Osteocyte (in vitro differentiated cells): ENCODE measurements around the gene SBK3. TPM values are rescaled to one million over a fixed set of nuclear protein-coding genes. Genes with fewer than 3 reads are reported as not detected.
"Not testable (repeated sequence)": the region's sequence is repeated elsewhere in the genome, so short reads cannot be mapped to it uniquely, and the experiment has no call there.

Experiments used
- DNase-seq: peaks from one replicate; pipeline ENCODE4 v3.0.0; 2021; ENCODE audit warnings: mixed read lengths; ENCODE audit not compliant: unreplicated experiment; ENCODE audit errors: extremely low spot score
- H3K27ac Mint-ChIP-seq: one replicate; pipeline ENCODE4 v1.8.0; 2021; ENCODE audit warnings: mild to moderate bottlenecking, mixed read lengths; ENCODE audit not compliant: unreplicated experiment
- H3K27me3 Mint-ChIP-seq: one replicate; pipeline ENCODE4 v1.8.0; 2021; ENCODE audit warnings: mixed read lengths; ENCODE audit not compliant: unreplicated experiment
- H3K36me3 Mint-ChIP-seq: one replicate; pipeline ENCODE4 v1.8.0; 2021; ENCODE audit warnings: mixed read lengths; ENCODE audit not compliant: unreplicated experiment
- H3K4me1 Mint-ChIP-seq: one replicate; pipeline ENCODE4 v1.8.0; 2021; ENCODE audit warnings: mixed read lengths; ENCODE audit not compliant: unreplicated experiment
- H3K4me3 Mint-ChIP-seq: one replicate; pipeline ENCODE4 v1.8.0; 2021; ENCODE audit warnings: mild to moderate bottlenecking, moderate library complexity, mixed read lengths; ENCODE audit not compliant: unreplicated experiment
- H3K9me3 Mint-ChIP-seq: one replicate; pipeline ENCODE4 v1.8.0; 2021; ENCODE audit warnings: mixed read lengths; ENCODE audit not compliant: unreplicated experiment
- total RNA-seq: library from RNA; stranded (reverse); gene quantifications from 2 replicates; pipeline ENCODE4 v1.2.1, GENCODE V29; 2021
- TF ChIP-seq, protein P1 (sequence below): fragments of 200-600 bp; sonication (generic); IDR thresholded peaks from 2 replicates; pipeline ENCODE4 v1.5.0; 2021; ENCODE audit warnings: antibody characterized with exemption, mild to moderate bottlenecking, moderate library complexity

SBK3 gene
- total RNA-seq, 1 donor from 2014 or later: not detected

DNA sequence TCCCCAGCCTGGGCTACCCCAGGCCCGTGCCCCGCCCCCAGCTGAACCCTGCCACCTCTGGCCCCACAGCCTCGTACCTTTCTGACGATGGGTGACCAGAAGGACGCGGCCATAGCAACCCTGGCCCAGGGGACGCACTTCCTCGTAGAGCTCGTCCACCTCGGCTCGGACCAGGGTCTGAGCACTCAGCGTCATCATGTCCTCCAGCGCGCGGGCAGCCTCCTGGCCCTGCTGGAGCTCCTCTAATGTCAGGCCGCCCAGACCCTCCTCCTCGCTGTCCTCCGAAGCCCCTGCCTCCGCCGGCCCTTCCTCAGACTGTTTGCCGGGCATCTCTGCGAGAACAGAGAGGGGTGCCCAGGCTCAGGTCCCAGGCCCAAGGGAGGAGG, 9.4 kb downstream of the SBK3 start:
- Mint-ChIP-seq H3K9me3 (no peaks in the 10 kb centered on the region), H3K4me1 (peaks cover 5% of the 10 kb centered on the region), H3K4me3 (no peak overlapping the region), H3K27ac (no peak overlapping the region), H3K27me3 (no peaks in the 10 kb centered on the region), H3K36me3 (no peaks in the 10 kb centered on the region)
- no peak for DNase-seq
- TF ChIP-seq, protein P1, sequence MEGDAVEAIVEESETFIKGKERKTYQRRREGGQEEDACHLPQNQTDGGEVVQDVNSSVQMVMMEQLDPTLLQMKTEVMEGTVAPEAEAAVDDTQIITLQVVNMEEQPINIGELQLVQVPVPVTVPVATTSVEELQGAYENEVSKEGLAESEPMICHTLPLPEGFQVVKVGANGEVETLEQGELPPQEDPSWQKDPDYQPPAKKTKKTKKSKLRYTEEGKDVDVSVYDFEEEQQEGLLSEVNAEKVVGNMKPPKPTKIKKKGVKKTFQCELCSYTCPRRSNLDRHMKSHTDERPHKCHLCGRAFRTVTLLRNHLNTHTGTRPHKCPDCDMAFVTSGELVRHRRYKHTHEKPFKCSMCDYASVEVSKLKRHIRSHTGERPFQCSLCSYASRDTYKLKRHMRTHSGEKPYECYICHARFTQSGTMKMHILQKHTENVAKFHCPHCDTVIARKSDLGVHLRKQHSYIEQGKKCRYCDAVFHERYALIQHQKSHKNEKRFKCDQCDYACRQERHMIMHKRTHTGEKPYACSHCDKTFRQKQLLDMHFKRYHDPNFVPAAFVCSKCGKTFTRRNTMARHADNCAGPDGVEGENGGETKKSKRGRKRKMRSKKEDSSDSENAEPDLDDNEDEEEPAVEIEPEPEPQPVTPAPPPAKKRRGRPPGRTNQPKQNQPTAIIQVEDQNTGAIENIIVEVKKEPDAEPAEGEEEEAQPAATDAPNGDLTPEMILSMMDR: no peak

DNA sequence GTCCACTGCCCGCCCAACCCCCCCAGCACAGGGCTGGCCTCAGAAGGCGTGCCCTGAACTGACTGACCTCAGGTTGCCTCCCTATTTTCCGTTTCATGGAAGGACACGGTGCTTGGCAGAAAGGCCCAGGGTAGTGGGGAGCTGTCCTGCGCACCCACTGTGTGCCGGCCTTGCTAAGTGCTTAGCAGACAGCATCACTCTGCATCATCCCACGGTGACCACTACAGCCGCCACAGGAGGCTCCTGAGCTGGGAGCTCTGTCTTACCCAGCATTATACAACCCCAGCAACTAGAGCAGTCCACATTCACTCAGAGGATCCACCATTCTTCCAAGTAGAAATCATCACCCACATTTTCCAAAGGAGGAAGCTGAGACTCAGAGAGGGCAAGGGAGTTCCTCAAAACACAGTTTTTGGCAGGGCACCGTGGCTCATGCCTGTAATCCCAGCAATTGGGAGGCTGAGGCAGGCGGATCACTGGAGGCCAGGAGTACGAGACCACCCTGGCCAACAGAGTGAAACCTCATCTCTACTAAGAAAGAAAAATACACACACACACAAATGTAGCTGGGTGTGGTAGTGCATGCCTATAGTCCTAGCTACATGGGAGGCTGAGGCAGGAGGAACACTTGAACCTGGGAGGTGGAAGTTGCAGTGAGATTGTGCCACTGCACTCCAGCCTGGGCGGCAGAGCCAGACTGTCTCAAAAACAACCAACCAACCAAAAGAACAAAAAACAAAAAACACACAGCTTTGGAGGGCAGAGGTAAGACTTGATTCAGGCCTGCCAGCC, 10.0 kb downstream of the SBK3 start:
- Mint-ChIP-seq H3K4me3 (no peak overlapping the region), H3K27ac (peak overlapping the region; percentile 50), H3K9me3 (no peaks in the 10 kb centered on the region), H3K4me1 (peaks cover 5% of the 10 kb centered on the region), H3K36me3 (no peaks in the 10 kb centered on the region), H3K27me3 (no peaks in the 10 kb centered on the region)
- DNase-seq: no peak
- TF ChIP-seq, protein P1: no peak

DNA sequence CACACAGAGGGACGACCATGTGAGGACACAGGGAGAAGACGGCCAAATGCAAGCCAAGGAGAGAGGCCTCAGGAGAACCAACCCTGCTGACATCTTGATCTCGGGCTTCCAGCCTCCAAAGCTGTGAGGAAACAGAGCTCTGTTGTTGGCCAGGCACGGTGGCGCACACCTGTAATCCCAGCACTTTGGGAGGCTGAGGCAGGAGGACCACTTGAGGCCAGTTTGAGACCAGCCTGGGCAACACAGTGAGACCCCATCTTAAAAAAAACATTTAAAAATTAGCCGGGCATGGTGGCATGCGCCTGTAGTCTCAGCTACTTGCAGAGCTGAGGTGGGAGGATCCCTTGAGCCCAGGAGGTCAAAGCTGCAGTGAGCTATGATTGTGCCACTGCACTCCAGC, 11.1 kb downstream of the SBK3 start:
- H3K36me3 Mint-ChIP-seq: not testable (repeated sequence)

DNA sequence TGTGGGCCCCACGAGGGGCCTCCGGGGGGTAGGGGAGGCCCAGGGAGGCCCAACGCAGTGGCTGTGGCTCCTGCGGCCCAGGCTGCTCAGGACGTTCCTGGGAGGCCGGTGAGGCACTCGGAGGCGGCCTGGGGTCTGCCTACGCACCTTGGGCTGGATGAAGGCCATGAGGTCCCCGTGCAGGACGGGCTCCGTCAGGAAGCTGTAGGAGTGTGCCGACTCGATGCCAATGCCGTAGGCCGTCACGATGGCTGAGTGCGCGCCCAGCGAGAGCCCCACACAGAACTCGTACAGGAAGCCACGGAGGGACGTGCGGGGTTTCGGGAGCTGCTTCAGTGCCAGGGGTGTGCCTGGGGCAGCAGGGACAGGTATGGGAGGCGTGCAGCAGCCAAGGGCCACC, 14.3 kb downstream of the SBK3 start:
- Mint-ChIP-seq H3K9me3 (no peaks in the 10 kb centered on the region), H3K27ac (no peak overlapping the region), H3K4me3 (no peak overlapping the region), H3K27me3 (no peaks in the 10 kb centered on the region), H3K4me1 (peaks cover 3% of the 10 kb centered on the region), H3K36me3 (no peaks in the 10 kb centered on the region)
- TF ChIP-seq, protein P1: no peak
- DNase-seq: no peak

More for the DNA sequence above, 11.1 kb downstream of the SBK3 start:
- not testable (repeated sequence) for H3K27ac Mint-ChIP-seq, H3K27me3 Mint-ChIP-seq, H3K4me1 Mint-ChIP-seq, H3K9me3 Mint-ChIP-seq, H3K4me3 Mint-ChIP-seq, DNase-seq

DNA sequence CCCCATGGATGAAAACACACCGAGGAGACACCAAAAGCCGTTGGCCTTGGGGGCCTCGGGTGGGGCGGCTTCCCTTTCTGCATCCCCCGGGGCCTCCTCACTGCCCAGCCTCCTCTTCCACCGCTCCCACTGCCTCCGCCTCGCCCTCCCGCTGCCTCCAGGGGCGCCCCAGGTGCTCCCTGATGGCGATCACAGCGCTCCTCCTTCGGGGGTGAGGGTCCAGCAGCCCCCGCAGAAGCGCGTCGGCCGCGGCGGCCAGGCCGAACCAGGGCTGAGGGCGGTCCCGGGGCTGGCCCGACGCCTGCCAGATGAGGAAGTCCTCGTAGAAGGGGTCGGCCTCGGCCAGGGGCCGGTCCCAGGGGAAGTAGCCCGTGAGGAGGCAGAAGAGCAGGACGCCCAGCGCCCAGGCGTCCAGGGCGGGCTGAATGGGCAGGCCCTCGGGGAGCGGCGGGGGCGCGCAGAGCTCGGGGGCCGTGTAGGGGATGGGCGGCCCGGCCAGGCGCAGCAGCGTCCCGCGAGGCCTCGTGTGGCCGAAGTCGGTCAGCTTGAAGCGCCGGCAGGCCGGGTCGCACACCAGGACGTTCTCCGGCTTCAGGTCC, 15.6 kb downstream of the SBK3 start:
- no peak for DNase-seq
- Mint-ChIP-seq H3K9me3 (no peaks in the 10 kb centered on the region), H3K27ac (peak overlapping the region; percentile 54), H3K36me3 (no peaks in the 10 kb centered on the region), H3K4me1 (peaks cover 2% of the 10 kb centered on the region), H3K27me3 (no peaks in the 10 kb centered on the region), H3K4me3 (no peak overlapping the region)
- TF ChIP-seq, protein P1: no peak
